H9 (cell line): Measurements from ENCODE around the gene SCEL. TPM values are rescaled to one million over a fixed set of nuclear protein-coding genes. Genes with fewer than 3 reads are reported as not detected.

ENCODE experiments used
- DNase-seq: peaks from one replicate; pipeline ENCODE4 v3.0.0-alpha.2; 2017
- H2AFZ ChIP-seq: one replicate; pipeline ENCODE4 v1.6.1; 2013; ENCODE audit warnings: mild to moderate bottlenecking, low read length, control low read depth, moderate library complexity
- H2AK5ac ChIP-seq: 2 replicates; pipeline ENCODE4 v1.6.1; 2013; ENCODE audit warnings: low read length, control low read depth, mixed read lengths; ENCODE audit not compliant: insufficient read length
- H2BK120ac ChIP-seq: one replicate; pipeline ENCODE4 v1.6.1; 2013; ENCODE audit warnings: low read depth, mild to moderate bottlenecking, low read length, control low read depth, inconsistent platforms; ENCODE audit not compliant: poor library complexity, severe bottlenecking
- H2BK12ac ChIP-seq: 2 replicates; pipeline ENCODE4 v1.6.1; 2013; ENCODE audit warnings: low read length, control low read depth, mixed read lengths, low read depth; ENCODE audit not compliant: insufficient read length
- H2BK15ac ChIP-seq: 2 replicates; pipeline ENCODE4 v1.6.1; 2013; ENCODE audit warnings: low read depth, low read length, control low read depth
- H2BK20ac ChIP-seq: one replicate; pipeline ENCODE4 v1.6.1; 2013; ENCODE audit warnings: low read depth, mild to moderate bottlenecking, low read length, control low read depth, inconsistent platforms; ENCODE audit not compliant: poor library complexity, severe bottlenecking
- H2BK5ac ChIP-seq: 2 replicates; pipeline ENCODE4 v1.6.1; 2013; ENCODE audit warnings: low read length, control low read depth, mixed read lengths; ENCODE audit not compliant: insufficient read length
- H3K14ac ChIP-seq: 2 replicates; pipeline ENCODE4 v1.6.1; 2013; ENCODE audit warnings: low read length, control low read depth; ENCODE audit not compliant: insufficient read depth
- H3K18ac ChIP-seq: 2 replicates; pipeline ENCODE4 v1.6.1; 2013; ENCODE audit warnings: low read depth, mild to moderate bottlenecking, mixed read lengths, low read length, control low read depth; ENCODE audit not compliant: insufficient read length
- H3K23ac ChIP-seq: 2 replicates; pipeline ENCODE4 v1.6.1; 2013; ENCODE audit warnings: low read length, control low read depth, mixed read lengths, low read depth; ENCODE audit not compliant: insufficient read length
- H3K23me2 ChIP-seq: 2 replicates; pipeline ENCODE4 v1.6.1; 2013; ENCODE audit warnings: low read depth, mild to moderate bottlenecking, mixed read lengths, low read length, control low read depth; ENCODE audit not compliant: insufficient read length, poor library complexity, severe bottlenecking
- H3K27ac ChIP-seq: 2 replicates; pipeline ENCODE4 v1.5.1; 2013; ENCODE audit warnings: low read length, control low read depth, mixed read lengths, low read depth; ENCODE audit not compliant: insufficient read length
- H3K27me3 ChIP-seq: 2 replicates; pipeline ENCODE4 v1.6.1; 2013; ENCODE audit warnings: low read length, control low read depth, inconsistent platforms; ENCODE audit not compliant: insufficient read depth
- H3K4ac ChIP-seq: 2 replicates; pipeline ENCODE4 v1.6.1; 2013; ENCODE audit warnings: low read depth, mild to moderate bottlenecking, control low read depth, inconsistent platforms, low read length, moderate library complexity
- H3K4me1 ChIP-seq: 2 replicates; pipeline ENCODE4 v1.6.1; 2013; ENCODE audit warnings: low read length, control low read depth, inconsistent platforms; ENCODE audit not compliant: insufficient read depth
- H3K4me2 ChIP-seq: 2 replicates; pipeline ENCODE4 v1.6.1; 2013; ENCODE audit warnings: low read length, control low read depth, mixed read lengths; ENCODE audit not compliant: insufficient read length, insufficient read depth
- H3K56ac ChIP-seq: 2 replicates; pipeline ENCODE4 v1.6.1; 2013; ENCODE audit warnings: low read depth, mild to moderate bottlenecking, mixed read lengths, low read length, control low read depth; ENCODE audit not compliant: insufficient read length
- H3K79me1 ChIP-seq: 2 replicates; pipeline ENCODE4 v1.6.1; 2013; ENCODE audit warnings: low read depth, mild to moderate bottlenecking, moderate library complexity, low read length, control low read depth, inconsistent platforms; ENCODE audit not compliant: insufficient read depth, poor library complexity, severe bottlenecking
- H3K79me2 ChIP-seq: 2 replicates; pipeline ENCODE4 v1.6.1; 2013; ENCODE audit warnings: low read length, control low read depth, inconsistent platforms; ENCODE audit not compliant: insufficient read depth
- H3K9ac ChIP-seq: 2 replicates; pipeline ENCODE4 v1.6.1; 2013; ENCODE audit warnings: low read length, control low read depth, mixed read lengths; ENCODE audit not compliant: insufficient read length; ENCODE audit errors: extremely low read depth
- H3K9me3 ChIP-seq: one replicate; pipeline ENCODE4 v1.6.1; 2013; ENCODE audit warnings: low read depth, low read length, inconsistent platforms; ENCODE audit not compliant: control insufficient read depth
- H3T11ph ChIP-seq: one replicate; pipeline ENCODE4 v1.6.1; 2013; ENCODE audit warnings: mild to moderate bottlenecking, low read length, control low read depth, inconsistent platforms
- H4K20me1 ChIP-seq: one replicate; pipeline ENCODE4 v1.6.1; 2013; ENCODE audit not compliant: control insufficient read depth, insufficient read length, insufficient read depth
- H4K5ac ChIP-seq: 2 replicates; pipeline ENCODE4 v1.6.1; 2013; ENCODE audit warnings: low read depth, mild to moderate bottlenecking, mixed read lengths, low read length, control low read depth; ENCODE audit not compliant: insufficient read length
- H4K8ac ChIP-seq: replicated peaks from 2 replicates; pipeline ENCODE4 v1.6.1; 2013; ENCODE audit warnings: low read length, control low read depth, mixed read lengths, low read depth; ENCODE audit not compliant: insufficient read length
- H4K91ac ChIP-seq: 2 replicates; pipeline ENCODE4 v1.6.1; 2013; ENCODE audit warnings: low read depth, mild to moderate bottlenecking, moderate library complexity, mixed read lengths, low read length, control low read depth; ENCODE audit not compliant: insufficient read length
- H3K27ac Mint-ChIP-seq, 3 experiments: 2 replicates in 2 of 3; 3 replicates in 1 of 3; pipeline ENCODE4 v1.8.0; 2020 to 2021; ENCODE audit warnings: mixed read lengths in 3 of 3, mild to moderate bottlenecking in 1 of 3, moderate library complexity in 1 of 3
- H3K27me3 Mint-ChIP-seq: 2 replicates; pipeline ENCODE4 v1.8.0; 2021; ENCODE audit warnings: low read depth, mild to moderate bottlenecking, moderate library complexity, mixed read lengths
- H3K36me3 Mint-ChIP-seq, 3 experiments: 2 replicates in 2 of 3; 3 replicates in 1 of 3; pipeline ENCODE4 v1.8.0; 2020 to 2021; ENCODE audit warnings: low read depth in 3 of 3, mixed read lengths in 3 of 3; ENCODE audit not compliant: insufficient read depth in 1 of 3
- H3K4me1 Mint-ChIP-seq, 2 experiments: 2 replicates each; pipeline ENCODE4 v1.8.0; 2020; ENCODE audit warnings: mixed read lengths in 2 of 2
- H3K4me3 Mint-ChIP-seq, 2 experiments: 2 replicates in 1 of 2; 3 replicates in 1 of 2; pipeline ENCODE4 v1.8.0; 2020 to 2021; ENCODE audit warnings: mild to moderate bottlenecking in 2 of 2, mixed read lengths in 2 of 2, moderate library complexity in 1 of 2
- H3K9me3 Mint-ChIP-seq, 2 experiments: 2 replicates in 1 of 2; 3 replicates in 1 of 2; pipeline ENCODE4 v1.8.0; 2020; ENCODE audit warnings: mild to moderate bottlenecking in 2 of 2, mixed read lengths in 2 of 2, moderate library complexity in 1 of 2
- CTCF ChIP-seq: fragments of 200-600 bp; sonication (generic); conservative IDR thresholded peaks from 3 replicates; pipeline ENCODE4 v1.8.0; 2021; ENCODE audit warnings: antibody characterized with exemption, mild to moderate bottlenecking
- WGBS: extraction: QIAGEN DNeasy Blood & Tissue Kit; methylation state at CpG from one replicate; pipeline ENCODE4 v1.1.7; 2013; ENCODE audit warnings: missing lambda C conversion rate, low lambda C conversion rate, mixed read lengths; ENCODE audit not compliant: insufficient read length; ENCODE audit errors: extremely low coverage; 5-methylcytosine and 5-hydroxymethylcytosine counted together
- total RNA-seq: library from RNA; stranded (reverse); gene quantifications from 2 replicates; pipeline ENCODE4 v1.2.1, GENCODE V29; 2021

SCEL gene
- total RNA-seq, 1 experiment from 2014 or later = not detected

- TF ChIP-seq CTCF = no peak
- H3K36me3 Mint-ChIP-seq = no peaks in the 10 kb centered on the region
- Histone ChIP-seq H3K9ac (no peak overlapping the region), H3K4me1 (no peaks in the 10 kb centered on the region), H2AK5ac (no peak overlapping the region), H4K8ac (no peak overlapping the region), H3K4me2 (no peak overlapping the region), H3K79me2 (no peaks in the 10 kb centered on the region), H4K91ac (no peak overlapping the region), H2BK120ac (no peak overlapping the region), H2BK12ac (no peak overlapping the region), H3K18ac (no peak overlapping the region), H3K56ac (no peak overlapping the region), H3K14ac (no peak overlapping the region), H3K23me2 (no peaks in the 10 kb centered on the region), H2BK20ac (no peak overlapping the region), H2AFZ (no peak overlapping the region), H3K27ac (no peak overlapping the region), H3K4ac (no peak overlapping the region), H4K20me1 (no peaks in the 10 kb centered on the region), H3K27me3 (no peaks in the 10 kb centered on the region), H2BK15ac (no peak overlapping the region), H3K79me1 (no peaks in the 10 kb centered on the region), H3K9me3 (no peaks in the 10 kb centered on the region), H3T11ph (no peak overlapping the region), H2BK5ac (no peak overlapping the region), H3K23ac (no peak overlapping the region), H4K5ac (no peak overlapping the region)
- peaks cover 0 to 3% of the 10 kb centered on the region in 2 experiments; a peak in 1 of 4 replicates for H3K4me1 Mint-ChIP-seq
- H3K27ac Mint-ChIP-seq = no peak overlapping the region
- H3K4me3 Mint-ChIP-seq = no peak overlapping the region
- no CpG with 5 or more reads among the region's 4 CpGs for WGBS
- no peak for DNase-seq
- no peaks in the 10 kb centered on the region for H3K9me3 Mint-ChIP-seq
- H3K27me3 Mint-ChIP-seq = no peaks in the 10 kb centered on the region
Measured at GRCh38 chr13:77529501-77529840, 6.0 kb upstream of the SCEL start.
